HG03135 (cell line): Measurements from ENCODE around the gene DUSP22.
"Not testable (repeated sequence)": the region's sequence is repeated elsewhere in the genome, so short reads cannot be mapped to it uniquely, and the experiment has no call there.

ENCODE experiments used
- ATAC-seq: cut with Tn5 transposase; IDR thresholded peaks from one replicate; pipeline ENCODE4 v1.9.1; 2021; ENCODE audit warnings: mild to moderate bottlenecking, moderate library complexity; ENCODE audit not compliant: unreplicated experiment

The DUSP22 gene

DNA sequence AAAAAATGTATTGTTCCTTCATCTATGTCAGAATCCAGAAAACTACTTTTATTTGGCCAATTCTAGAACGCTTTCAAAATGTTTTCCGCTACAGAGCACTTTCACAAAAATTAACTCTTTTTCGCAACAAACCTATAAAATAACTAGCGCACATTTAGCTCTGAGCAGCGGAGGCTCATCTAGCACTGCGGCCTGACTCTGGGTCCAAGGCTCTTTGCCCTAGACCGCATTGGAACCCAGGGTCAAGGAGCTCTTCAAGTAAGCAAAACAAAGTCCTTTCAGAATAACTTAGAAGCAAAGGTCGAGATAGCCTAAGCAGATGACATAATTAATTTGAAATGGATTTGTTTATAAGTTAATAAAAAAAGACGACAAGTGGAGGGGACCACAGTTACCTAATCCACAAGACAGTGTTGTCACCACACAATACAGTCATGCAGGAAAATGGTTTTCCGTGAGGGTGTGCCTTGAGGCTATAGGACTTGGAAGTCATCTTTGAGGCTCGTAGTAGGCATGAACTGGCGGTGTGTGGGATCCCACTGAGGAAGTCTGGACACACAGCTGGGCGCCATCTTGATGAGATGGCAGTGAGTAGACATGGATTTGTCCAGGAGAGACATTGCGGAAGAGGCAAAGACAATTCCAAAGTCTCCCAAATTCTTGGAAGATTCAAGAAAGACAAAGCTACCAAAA is 70.1 kb downstream of the DUSP22 start:
- no peak for ATAC-seq

DNA sequence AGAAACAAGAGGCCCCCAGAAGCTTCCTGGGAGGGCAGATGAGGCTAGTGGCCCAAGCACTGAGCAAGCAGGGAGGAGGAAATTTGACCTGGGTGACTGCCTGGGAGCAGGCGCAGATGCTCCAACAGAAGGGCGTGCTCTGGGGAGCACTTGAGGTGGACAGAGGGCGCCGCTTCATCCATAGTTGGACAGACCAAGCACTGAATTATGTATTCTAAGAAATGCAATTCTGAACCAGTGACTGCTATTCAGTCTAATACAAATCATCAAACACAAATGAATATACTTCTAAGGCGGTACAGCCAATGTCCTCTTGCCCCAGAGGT is 70.6 kb downstream of the DUSP22 start:
- no peak for ATAC-seq

DNA sequence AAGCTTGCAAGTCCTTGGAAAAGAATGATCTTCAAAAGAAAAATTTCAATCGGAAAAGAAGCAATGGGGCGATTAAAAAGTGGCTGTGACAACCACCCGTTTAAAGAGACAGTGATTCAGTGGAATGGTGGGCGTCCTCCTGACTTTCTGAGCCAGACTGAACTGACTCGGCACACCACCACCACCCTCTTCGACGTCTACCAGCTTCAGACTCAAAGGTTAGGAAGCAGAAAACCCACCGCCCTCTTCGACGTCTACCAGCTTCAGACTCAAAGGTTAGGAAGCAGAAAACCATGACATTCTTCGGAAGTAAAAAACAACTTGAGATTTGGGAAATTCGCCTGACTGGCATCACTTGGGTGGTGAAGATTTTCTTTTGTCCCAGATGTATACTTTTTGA is 71.0 kb downstream of the DUSP22 start:
- ATAC-seq, result no peak

DNA sequence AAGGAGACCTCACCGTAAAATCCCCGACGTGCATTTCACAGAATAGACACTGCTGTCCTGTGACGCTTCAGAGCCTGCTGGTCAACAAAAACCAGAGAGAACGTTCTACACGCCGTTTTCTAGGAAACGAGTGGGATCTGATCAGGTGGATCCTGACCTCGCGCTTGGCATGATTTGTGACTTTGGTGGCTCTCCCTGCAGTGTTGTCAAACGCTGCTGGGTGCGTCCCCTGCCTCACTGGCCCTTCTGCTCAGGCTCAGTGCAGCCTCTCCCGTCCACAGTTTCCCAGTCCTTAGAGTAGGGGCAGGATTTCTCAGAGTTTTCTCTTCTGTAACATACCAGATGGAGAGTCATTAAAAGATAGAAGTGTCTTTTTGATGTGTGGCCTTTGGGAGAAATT is 71.6 kb downstream of the DUSP22 start:
- ATAC-seq, result no peak

DNA sequence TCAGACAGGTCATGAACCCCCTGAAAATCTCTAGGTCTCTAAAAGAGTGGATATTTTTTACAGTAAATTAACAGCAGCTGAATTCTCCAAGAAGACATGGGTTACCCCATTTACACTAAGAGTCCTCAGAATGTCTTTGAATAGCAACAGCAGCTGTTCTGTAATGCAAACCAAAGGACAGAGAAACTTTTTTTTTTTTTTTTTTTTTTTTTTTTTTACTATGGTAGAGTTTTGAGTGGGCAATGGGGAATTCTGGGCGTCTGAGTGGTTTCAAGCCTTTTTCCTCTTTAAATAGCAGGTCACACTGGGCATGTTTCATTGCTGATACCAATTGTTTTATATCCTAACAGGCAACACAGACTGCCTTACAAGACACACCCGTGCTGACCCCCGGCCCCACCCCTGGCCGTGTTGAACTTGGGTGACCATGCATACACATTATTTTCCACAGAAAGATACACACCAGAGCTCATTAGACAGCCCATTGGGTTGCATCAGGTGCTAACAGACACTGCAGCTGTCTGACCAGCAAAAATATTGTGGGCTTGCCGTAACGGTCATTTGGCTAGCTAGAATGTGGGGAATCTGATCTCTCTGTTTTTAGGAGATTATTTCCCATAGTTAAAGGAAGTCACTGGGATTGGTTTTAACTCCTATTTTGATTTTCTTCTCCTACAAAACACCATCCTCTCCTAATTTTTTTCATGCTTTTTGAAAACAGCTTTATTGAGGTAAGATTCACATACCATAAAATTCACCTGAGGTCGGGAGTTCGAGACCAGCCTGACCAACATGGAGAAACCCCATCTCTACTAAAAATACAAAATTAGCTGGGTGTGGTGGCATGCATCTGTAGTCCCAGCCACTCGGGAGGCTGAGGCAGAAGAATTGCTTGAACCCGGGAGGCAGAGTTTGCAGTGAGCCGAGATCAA is 72.6 kb downstream of the DUSP22 start:
- ATAC-seq, result peak; percentile 62

DNA sequence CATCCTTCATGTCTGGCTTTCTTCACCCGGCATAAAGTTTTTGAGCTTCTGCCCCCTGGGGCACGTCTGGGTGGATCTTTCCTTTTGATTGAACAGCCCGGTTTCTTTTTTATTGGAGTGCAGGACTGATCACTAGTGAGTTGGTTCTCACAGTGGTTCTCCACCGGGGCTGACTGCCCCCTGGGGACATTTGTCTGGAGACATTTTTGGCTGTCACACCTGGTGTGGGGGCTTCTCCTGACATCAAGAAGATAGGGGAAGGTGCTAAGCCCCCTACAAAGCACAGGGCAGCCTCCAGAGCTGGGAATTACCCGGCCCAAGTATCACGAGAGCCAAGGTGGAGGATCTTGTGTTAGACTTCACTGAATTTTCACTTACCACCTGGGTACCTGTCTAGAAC is 73.5 kb downstream of the DUSP22 start:
- ATAC-seq, result no peak

DNA sequence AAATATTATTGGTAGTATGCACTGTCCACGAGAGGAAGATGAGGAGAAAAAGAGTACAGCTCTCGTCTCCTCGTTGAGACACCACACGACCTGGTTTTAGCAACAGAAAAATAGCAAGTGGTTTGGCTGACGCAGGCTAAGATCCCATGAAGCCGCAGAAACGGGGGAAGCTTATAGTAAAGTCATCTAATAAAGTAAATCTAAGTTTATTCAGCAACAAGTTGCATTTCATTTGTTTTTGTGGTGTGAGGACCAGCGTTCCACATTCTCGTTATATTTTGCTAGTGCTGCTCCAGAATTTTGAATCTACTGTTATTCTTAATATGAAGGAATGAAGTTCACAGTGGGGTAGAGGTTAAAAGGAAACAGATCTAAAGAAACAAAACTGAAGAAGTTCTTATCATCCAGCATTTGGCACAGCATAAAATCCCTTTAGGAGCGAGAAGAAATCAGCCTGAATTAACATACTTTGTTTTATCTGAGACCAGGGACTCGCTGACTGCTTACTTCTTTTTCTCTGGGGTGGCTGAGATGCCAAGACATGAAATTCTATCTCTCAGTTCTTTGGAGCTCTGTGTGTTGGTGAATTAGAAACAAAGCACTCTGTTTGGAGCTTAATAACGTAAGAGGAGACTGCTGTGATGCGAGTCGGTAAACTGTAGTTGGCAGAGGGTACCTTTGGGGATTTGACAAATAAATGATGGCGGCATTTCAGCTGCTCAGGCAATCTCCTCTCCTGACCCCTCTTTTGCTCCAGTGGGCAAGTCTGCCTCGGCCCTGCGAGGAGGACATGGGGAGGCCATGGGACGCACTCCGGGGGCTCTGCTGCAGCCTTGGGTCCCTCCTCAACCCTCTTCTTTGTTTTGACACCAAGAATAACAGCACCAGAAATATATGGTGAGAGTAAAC is 74.4 kb downstream of the DUSP22 start:
- ATAC-seq, result no peak

DNA sequence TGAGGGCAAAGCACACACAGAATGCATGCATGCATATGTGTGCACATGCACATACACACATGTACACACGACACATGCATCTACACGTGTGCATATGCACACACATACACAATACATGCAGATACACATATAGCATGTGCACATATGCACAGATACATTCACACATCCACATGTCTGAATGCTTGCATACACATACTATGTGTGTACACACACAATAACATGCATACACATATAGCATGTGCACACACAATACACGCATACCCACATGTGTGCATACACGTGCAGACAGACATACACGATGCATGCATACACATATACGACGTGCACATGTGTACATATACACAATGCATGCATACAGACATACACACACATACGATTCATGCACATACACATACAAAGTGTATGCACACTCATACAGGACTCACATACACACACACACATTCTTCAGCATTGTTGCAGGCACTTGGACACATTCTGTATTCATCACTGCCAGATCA is 75.1 kb downstream of the DUSP22 start:
- no peak for ATAC-seq

DNA sequence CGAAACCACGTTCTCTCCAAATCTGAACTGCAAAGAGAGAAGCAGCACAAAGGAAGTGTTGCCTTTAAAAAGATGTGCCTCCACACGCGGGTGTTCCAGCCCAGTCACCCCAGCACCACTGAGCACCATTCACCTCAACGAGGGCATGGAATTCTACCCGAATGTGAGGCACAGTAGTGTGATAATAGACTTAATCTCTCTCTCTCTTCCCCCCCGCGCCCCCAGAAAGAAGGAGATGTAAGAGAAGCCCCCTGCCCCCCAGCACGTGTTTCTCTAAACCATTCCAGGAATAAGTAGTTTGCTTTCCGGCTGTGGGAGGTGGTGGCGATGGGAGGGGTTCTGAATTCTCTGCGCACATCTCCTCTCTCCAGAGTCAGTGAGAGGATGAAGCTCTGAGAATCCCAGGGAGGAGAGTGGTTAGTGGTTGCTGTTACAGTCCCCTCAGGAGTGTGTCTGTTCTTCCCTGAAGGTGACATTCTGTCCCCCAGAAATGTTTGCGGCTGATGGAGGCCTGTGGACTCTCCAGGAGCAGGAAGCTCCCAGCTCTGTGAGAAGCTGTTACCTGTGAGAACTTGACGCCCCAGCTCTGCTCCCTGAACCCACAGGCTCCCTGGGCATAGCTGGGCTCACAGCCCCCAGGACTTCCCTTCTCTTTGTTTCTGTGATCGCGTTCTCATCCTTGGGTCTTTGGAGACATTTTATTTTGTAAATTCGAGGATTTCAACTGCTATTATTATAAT is 75.8 kb downstream of the DUSP22 start:
- no peak for ATAC-seq

DNA sequence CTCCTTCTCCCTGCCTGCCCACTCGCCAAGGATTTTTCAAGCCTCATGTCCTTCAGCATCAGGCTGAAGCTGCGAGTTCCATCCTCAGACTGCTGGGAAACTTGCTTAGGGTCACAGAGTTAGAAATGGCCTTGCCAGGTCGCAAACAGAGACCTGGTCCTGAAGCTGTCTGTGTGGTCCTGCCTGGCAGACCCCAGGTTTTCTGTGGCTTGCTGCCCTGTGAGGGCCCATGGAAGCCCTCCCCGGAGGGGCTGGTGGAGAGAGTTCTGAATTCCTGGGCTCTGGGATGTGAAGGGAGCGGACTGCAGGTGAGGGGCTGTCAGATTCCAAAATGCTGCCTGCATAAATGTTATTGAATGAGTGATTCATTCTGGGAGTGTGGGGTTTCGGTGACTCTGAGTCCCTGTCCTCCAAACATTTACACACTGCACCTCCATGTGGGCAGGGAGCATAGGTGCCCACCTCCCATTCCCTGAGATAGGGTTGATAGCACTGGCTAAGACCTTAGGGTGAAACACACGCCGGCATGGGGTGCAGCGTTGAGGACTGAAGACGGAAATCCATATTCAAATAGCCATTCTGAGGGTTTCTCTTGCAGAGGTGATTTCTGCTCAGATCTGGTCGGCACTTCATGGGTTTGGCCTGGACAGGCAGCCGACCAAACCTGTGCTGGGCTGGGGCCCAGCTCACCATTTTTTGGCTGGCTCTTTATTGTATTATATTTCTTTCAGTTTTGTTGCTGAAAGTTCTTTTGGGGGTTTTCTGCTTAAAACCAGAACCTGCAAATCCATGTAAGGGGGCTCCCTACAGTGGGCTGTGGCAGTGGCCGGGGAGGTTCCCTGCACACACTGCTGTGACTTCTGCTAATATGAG is 77.5 kb downstream of the DUSP22 start:
- no peak for ATAC-seq

DNA sequence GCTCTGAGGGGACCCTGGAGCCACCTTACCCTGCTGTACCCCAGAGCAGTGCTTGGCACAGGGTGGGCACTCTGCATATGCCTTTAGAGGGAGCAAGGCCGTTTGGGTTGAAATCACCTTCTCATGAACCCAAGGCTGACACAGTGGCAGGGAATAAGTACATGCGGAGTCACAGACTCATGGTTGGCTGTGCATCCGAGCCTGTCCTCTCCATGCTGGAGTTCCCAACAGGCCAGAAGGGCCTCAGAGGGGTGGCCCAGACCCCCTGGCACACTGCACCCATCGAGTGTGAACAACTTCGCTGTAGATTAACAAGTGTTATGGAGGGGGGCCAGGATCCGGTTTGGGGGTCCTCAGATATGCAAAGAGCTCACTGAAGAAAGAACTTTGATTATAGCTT is 78.3 kb downstream of the DUSP22 start:
- no peak for ATAC-seq

DNA sequence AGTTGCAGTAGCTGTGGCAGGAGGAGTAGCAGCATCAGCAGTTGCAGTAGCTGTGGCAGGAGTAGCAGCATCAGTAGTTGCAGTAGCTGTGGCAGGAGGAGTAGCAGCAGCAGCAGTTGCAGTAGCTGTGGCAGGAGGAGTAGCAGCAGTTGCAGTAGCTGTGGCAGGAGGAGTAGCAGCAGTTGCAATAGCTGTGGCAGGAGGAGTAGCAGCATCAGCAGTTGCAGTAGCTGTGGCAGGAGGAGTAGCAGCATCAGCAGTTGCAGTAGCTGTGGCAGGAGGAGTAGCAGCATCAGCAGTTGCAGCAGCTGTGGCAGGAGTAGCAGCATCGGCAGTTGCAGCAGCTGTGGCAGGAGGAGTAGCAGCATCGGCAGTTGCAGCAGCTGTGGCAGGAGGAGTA is 79.6 kb downstream of the DUSP22 start:
- not testable (repeated sequence) for ATAC-seq

DNA sequence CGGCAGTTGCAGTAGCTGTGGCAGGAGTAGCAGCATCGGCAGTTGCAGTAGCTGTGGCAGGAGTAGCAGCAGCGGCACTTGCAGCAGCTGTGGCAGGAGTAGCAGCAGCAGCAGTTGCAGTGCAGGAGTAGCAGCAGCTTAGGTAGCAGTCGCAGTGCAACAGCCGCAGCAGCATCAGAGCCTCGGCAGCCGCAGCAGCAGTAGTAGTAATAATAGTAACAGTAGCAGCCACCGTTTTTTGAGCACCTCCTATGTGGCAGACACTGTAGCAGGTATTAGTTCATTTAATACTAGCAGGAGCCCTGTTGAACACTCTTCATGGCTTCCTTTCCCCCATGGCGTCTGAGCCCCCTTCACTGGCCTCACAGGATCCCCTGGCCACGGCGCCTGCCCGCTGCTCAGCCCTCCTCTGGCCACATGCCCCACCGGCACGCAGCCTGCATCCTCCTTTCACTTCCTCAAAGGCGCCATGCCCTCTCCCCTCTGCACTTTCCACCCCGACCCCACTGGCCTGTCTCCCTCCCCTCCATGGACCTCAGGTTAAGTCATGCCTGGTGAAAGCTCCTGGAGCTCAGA is 80.1 kb downstream of the DUSP22 start:
- peak; percentile 61 for ATAC-seq

DNA sequence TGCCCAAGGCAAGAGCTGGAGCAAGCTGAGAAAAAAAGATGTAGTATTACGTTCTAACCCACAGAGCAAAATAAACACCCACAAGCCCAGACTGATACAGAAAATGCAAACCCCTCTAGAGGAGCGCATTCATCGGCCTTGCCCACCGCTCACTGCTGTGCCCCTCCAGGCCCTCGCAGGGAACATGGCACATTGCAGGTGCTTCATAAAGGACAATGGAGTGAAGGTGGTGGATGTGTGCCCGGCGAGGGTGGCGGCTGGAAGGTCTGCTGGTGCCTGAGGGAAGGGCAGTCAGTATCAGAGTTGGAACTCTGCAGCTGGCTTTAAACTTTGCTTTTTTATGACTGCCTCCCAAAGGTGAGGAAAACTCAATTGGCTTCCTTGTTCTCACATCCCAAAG is 80.7 kb downstream of the DUSP22 start:
- peak; percentile 3 for ATAC-seq

DNA sequence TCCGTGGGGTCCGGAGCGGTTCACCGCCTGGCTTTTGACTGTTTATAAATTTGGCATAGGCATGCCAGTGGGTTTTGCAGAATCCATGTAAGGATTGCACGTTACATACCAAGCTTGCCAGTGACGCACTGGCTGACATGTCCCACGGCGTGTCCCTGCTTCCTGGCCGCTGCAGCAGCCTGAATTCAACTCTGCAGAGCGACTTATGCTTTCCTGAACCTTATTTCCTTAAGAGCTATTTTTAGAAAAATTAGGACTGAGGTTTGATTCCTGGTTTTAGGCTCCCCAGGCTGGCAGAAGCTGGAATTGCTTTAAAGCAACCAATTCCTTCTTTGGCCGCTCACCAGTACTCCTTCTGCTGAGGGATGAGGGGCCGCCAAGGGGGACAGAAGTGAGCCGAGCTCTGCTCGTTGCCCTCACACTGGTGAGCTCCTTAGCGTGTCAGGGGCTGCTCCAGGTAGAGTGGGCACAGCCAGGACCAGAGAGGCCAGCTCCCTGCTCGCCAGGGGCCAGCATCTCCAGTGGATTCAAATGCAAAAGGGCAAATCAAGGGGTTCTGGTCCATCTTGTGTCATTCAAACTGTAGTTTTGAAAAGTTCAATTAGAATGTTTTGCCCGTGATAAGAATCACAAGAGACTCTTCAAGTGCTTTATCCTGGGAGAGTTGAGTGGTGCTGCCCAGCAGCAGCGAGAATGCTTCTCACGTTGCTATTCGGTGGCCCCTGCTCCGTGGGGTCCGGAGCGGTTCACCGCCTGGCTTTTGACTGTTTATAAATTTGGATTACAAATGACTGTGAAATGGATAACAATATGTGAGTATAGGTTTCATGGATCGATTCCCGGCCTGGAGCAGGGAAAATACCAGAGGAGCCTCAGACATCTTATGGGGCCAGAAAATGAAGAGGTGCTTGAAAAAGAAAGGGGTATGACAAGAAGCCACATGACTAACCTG is 81.8 kb downstream of the DUSP22 start:
- ATAC-seq, result no peak

DNA sequence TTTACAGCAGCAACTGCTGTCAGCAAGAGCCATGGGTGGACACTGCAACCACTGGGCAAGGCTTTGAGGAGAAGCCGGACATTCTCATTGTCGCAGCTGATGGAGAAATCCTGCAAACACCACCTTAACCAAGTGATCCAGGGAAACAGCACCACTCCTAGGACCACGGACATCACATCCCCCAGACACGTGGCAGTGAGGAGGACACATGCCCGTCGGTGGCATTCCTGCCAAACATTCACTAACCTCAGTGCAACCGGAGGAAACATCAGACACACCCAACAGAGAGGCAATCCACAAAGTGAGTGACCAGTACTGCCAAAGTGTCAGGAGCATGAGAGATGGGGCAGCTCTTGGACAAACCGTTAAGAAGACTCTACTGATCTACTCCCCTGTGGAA is 82.7 kb downstream of the DUSP22 start:
- no peak for ATAC-seq

DNA sequence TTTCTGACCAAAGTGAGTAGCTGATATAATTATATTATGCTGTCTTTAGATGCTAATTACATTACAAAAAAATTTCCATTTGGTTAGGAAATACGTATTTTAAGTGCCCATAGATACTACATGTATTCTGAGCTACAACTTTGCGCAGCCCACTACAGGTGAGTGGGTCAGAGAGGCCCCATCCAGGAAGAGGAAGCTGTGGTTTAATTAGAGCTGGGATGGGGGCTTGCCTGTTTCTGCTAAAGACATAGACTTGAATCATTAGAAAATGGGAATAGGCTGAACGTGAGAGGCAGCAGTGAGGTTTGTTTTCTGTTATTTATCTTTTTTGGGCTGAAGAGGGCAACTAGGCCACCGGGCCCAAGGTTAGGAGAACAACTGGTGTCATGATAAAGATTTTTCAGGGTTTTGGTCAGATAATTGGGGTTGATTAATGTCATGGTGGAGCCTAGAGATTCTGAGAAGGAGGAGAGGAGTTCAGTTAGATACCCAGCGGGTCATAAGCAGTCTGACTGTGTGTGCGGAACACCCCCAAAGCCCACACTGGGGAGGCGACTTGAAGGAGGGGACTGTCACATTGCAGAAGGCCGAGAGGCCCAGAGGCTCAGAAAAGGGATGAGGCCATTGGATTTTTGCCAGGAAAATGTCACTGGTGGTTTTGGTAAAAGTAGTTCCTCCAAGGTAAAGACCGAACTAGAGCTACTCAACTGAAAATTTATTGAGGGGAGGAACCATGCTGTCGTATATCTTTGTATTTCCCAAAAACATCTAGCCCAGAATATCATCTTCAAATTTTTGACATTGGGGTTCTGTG is 84.7 kb downstream of the DUSP22 start:
- ATAC-seq, result no peak
